Measurements from ENCODE around the gene RIMS1.

Gene RIMS1

DNA sequence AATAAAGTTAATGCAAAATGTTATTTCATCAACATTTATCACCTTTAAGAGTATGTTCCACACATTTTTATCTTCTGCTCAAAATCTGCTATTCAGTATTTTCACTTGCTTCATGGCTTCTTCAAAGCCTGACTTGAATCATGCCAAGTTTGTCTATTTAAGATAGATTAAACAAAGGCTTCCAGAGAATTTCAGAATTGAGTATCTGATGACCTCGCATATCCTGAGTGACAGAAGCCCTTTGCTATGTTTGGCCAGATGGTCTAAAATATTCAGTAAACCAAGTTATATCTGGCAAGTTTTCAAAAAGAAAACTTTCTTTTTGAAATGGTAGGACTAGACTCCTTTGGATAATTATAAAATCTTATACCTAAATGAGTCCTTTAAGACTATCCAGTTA lies 386.6 kb downstream of the RIMS1 start:
- Histone ChIP-seq H3K4me1 (ENCODE audit: low read length) (no peaks in the 10 kb centered on the region), H3K9me2 (replicated peaks; ENCODE audit: insufficient read depth, low read length) (no peaks in the 10 kb centered on the region), H3K9me3 (replicated peaks; ENCODE audit: insufficient read depth, low read length) (no peaks in the 10 kb centered on the region), H4K20me1 (ENCODE audit: insufficient read depth, low read length) (no peaks in the 10 kb centered on the region), H3K4me2 (ENCODE audit: low read depth, low read length) (no peak overlapping the region), H3K36me3 (replicated peaks; ENCODE audit: insufficient read depth, low read length) (no peaks in the 10 kb centered on the region), H3K79me2 (ENCODE audit: low read length) (no peaks in the 10 kb centered on the region), H3K27me3 (replicated peaks; ENCODE audit: insufficient read depth, low read length) (no peaks in the 10 kb centered on the region), H3K4me3 (ENCODE audit: low read length) (no peak overlapping the region), H2AFZ (ENCODE audit: low read length) (no peak overlapping the region), H3K9ac (ENCODE audit: low read length) (no peak overlapping the region), H3F3A (ENCODE audit: insufficient read depth, low read length) (no peaks in the 10 kb centered on the region), H3K27ac (ENCODE audit: low read length) (no peak overlapping the region)
- no peak for DNase-seq
- TF ChIP-seq EZH2phosphoT487 (IDR thresholded peaks at IDR 0.05; ENCODE audit: low read length) (no peak), EZH2 (optimal IDR thresholded peaks at IDR 0.05; ENCODE audit: low read depth, low read length) (no peak)
- TF ChIP-seq, protein P1, sequence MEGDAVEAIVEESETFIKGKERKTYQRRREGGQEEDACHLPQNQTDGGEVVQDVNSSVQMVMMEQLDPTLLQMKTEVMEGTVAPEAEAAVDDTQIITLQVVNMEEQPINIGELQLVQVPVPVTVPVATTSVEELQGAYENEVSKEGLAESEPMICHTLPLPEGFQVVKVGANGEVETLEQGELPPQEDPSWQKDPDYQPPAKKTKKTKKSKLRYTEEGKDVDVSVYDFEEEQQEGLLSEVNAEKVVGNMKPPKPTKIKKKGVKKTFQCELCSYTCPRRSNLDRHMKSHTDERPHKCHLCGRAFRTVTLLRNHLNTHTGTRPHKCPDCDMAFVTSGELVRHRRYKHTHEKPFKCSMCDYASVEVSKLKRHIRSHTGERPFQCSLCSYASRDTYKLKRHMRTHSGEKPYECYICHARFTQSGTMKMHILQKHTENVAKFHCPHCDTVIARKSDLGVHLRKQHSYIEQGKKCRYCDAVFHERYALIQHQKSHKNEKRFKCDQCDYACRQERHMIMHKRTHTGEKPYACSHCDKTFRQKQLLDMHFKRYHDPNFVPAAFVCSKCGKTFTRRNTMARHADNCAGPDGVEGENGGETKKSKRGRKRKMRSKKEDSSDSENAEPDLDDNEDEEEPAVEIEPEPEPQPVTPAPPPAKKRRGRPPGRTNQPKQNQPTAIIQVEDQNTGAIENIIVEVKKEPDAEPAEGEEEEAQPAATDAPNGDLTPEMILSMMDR (IDR thresholded peaks at IDR 0.05; ENCODE audit: low read length): no peak

DNA sequence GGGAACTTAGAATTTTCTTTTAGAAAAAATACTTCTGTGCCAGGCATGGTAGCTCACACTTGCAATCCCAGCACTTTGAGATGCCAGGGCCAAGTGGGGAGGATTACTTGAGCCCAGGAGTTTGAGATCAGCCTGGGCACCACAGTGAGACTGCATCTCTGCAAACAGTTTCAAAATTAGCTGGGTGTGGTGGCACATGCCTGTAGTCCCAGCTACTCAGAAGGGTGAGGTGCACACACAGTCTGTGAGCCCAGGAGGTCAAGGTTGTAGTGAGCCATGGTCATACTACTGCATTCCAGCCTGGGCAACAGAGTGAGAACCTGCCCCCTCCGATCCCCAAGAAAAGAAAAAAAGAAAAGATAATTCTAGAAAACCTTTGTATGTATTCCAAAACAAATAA lies 389.5 kb downstream of the RIMS1 start:
- Histone ChIP-seq H3K9me2 (replicated peaks; ENCODE audit: insufficient read depth, low read length) (no peaks in the 10 kb centered on the region), H3K4me3 (ENCODE audit: low read length) (no peak overlapping the region), H2AFZ (ENCODE audit: low read length) (no peak overlapping the region), H3K27ac (ENCODE audit: low read length) (no peak overlapping the region), H3K9me3 (replicated peaks; ENCODE audit: insufficient read depth, low read length) (no peaks in the 10 kb centered on the region), H3F3A (ENCODE audit: insufficient read depth, low read length) (no peaks in the 10 kb centered on the region), H3K27me3 (replicated peaks; ENCODE audit: insufficient read depth, low read length) (no peaks in the 10 kb centered on the region), H3K36me3 (replicated peaks; ENCODE audit: insufficient read depth, low read length) (no peaks in the 10 kb centered on the region), H4K20me1 (ENCODE audit: insufficient read depth, low read length) (no peaks in the 10 kb centered on the region), H3K4me2 (ENCODE audit: low read depth, low read length) (no peak overlapping the region), H3K9ac (ENCODE audit: low read length) (no peak overlapping the region), H3K4me1 (ENCODE audit: low read length) (no peaks in the 10 kb centered on the region), H3K79me2 (ENCODE audit: low read length) (no peaks in the 10 kb centered on the region)
- no peak for TF ChIP-seq EZH2 (optimal IDR thresholded peaks at IDR 0.05; ENCODE audit: low read depth, low read length)
- TF ChIP-seq, protein P1 (IDR thresholded peaks at IDR 0.05; ENCODE audit: low read length): no peak
- no peak for TF ChIP-seq EZH2phosphoT487 (IDR thresholded peaks at IDR 0.05; ENCODE audit: low read length)
- DNase-seq: no peak

DNA sequence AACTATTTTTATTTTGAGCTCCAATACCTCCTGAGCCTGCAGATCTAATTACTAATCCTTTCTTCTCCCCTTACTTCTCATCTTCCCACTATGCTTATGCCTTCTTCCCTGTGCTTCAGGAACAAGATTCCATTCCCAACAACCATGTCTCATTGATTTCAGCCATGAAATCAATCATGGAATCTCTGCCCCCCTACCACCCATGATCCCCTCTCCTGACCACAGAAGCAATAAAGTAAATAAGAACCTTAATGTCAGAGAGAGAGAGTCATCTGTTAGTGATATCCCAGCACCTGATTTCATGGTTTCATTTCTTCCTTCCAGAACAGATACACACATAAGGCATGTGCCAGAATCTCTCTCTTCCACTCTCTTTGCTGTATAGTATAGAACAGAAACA lies 395.9 kb downstream of the RIMS1 start:
- no peaks in the 10 kb centered on the region for H3K27me3 ChIP-seq (replicated peaks; ENCODE audit: insufficient read depth, low read length)
- no peak overlapping the region for H2AFZ ChIP-seq (ENCODE audit: low read length)
- H3K9ac ChIP-seq (ENCODE audit: low read length): no peak overlapping the region
- H3K79me2 ChIP-seq (ENCODE audit: low read length): no peaks in the 10 kb centered on the region
- H3K4me1 ChIP-seq (ENCODE audit: low read length): no peaks in the 10 kb centered on the region
- H3K4me2 ChIP-seq (ENCODE audit: low read depth, low read length): no peak overlapping the region
- H3K9me3 ChIP-seq (replicated peaks; ENCODE audit: insufficient read depth, low read length): no peaks in the 10 kb centered on the region
- no peaks in the 10 kb centered on the region for H3F3A ChIP-seq (ENCODE audit: insufficient read depth, low read length)
- H3K27ac ChIP-seq (ENCODE audit: low read length): no peak overlapping the region
- no peaks in the 10 kb centered on the region for H3K36me3 ChIP-seq (replicated peaks; ENCODE audit: insufficient read depth, low read length)
- TF ChIP-seq EZH2 (optimal IDR thresholded peaks at IDR 0.05; ENCODE audit: low read depth, low read length) (no peak), EZH2phosphoT487 (IDR thresholded peaks at IDR 0.05; ENCODE audit: low read length) (no peak)
- no peaks in the 10 kb centered on the region for H3K9me2 ChIP-seq (replicated peaks; ENCODE audit: insufficient read depth, low read length)
- H3K4me3 ChIP-seq (ENCODE audit: low read length): no peak overlapping the region
- H4K20me1 ChIP-seq (ENCODE audit: insufficient read depth, low read length): no peaks in the 10 kb centered on the region
- no peak for DNase-seq

DNA sequence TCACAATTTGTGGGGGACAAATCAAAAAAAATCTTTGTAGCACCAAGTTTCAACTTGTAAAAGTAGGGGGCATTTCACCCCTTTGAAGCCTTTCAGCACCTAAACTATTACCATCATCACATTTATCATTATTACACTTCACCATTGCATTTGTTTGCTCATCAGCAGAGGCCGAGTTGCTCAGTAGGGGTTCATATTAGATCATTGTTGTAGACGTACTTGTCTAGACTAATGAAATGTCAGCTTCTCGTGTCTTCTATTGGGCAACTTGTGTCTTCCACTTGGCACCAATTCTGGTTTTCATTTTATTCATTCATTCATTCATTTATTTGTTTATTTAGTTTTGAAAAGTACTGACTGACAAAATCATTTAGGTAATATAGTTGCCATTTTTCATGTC lies 397.2 kb downstream of the RIMS1 start:
- no peak overlapping the region for H3K9ac ChIP-seq (ENCODE audit: low read length)
- H3F3A ChIP-seq (ENCODE audit: insufficient read depth, low read length): no peaks in the 10 kb centered on the region
- no peak for DNase-seq
- H4K20me1 ChIP-seq (ENCODE audit: insufficient read depth, low read length): no peaks in the 10 kb centered on the region
- no peaks in the 10 kb centered on the region for H3K36me3 ChIP-seq (replicated peaks; ENCODE audit: insufficient read depth, low read length)
- H3K9me3 ChIP-seq (replicated peaks; ENCODE audit: insufficient read depth, low read length): no peaks in the 10 kb centered on the region
- H2AFZ ChIP-seq (ENCODE audit: low read length): no peak overlapping the region
- no peaks in the 10 kb centered on the region for H3K27me3 ChIP-seq (replicated peaks; ENCODE audit: insufficient read depth, low read length)
- no peak overlapping the region for H3K27ac ChIP-seq (ENCODE audit: low read length)
- H3K4me1 ChIP-seq (ENCODE audit: low read length): no peaks in the 10 kb centered on the region
- H3K9me2 ChIP-seq (replicated peaks; ENCODE audit: insufficient read depth, low read length): no peaks in the 10 kb centered on the region
- H3K79me2 ChIP-seq (ENCODE audit: low read length): no peaks in the 10 kb centered on the region
- H3K4me3 ChIP-seq (ENCODE audit: low read length): no peak overlapping the region
- H3K4me2 ChIP-seq (ENCODE audit: low read depth, low read length): no peak overlapping the region
- no peak for TF ChIP-seq EZH2 (optimal IDR thresholded peaks at IDR 0.05; ENCODE audit: low read depth, low read length)
